ENCODE results near the gene FAM13C. TPM values are rescaled to one million over a fixed set of nuclear protein-coding genes. Genes with fewer than 3 reads are reported as not detected.

Gene FAM13C
- total and polyA plus RNA-seq, 9 of the 15 experiments (the other 6 are each of a cell fraction or from before 2014, with no cell fraction given): not detected

- no peaks in the 10 kb centered on the region for H4K20me1 ChIP-seq (replicated peaks; ENCODE audit: control insufficient read depth, insufficient read depth, low read length)
- no peaks in the 10 kb centered on the region for H3K36me3 ChIP-seq (ENCODE audit: control insufficient read depth, insufficient read depth, low read length)
- H3K9ac ChIP-seq (ENCODE audit: insufficient read depth in 1 of 2, low read depth in 2 of 2, low read length in 2 of 2): no peak overlapping the region
- in situ Hi-C loops (cut with MboI): no loop called here
- H3K4me3 ChIP-seq: no peak overlapping the region
- no TSS peak for BruUV-seq (replicated peaks)
- no peaks in the 10 kb centered on the region for H3K27me3 ChIP-seq (ENCODE audit: control insufficient read depth in 2 of 2, insufficient read depth in 2 of 2, low read length in 2 of 2)
- ATAC-seq: no peak
- no peak overlapping the region for H2AFZ ChIP-seq (ENCODE audit: low read depth, low read length)
- 0% methylated on average over 3 of the region's 3 CpGs for WGBS (ENCODE audit: insufficient coverage, low coverage, missing lambda C conversion rate)
- H3K4me2 ChIP-seq (ENCODE audit: insufficient read depth, low read length): no peak overlapping the region
- H3K79me2 ChIP-seq (ENCODE audit: control insufficient read depth, insufficient read depth, low read length): no peaks in the 10 kb centered on the region
- 0 out of 2 replicates have a peak, but pooled peaks cover 2% of the 10 kb centered on the region for H3K9me3 ChIP-seq (replicated peaks; ENCODE audit: control insufficient read depth, insufficient read depth, low read depth, low read length)
- H3K27ac ChIP-seq (ENCODE audit: extremely low read depth, low read depth, low read length): no peak overlapping the region
- intact Hi-C loops (cut with micrococcal nuclease): no loop called here
- FAIRE-seq: no peak
- ChIA-PET POLR2A (no interaction called here), CTCF (ENCODE audit: low intra/inter-chr PET ratio) (no interaction called here)
- H3K4me1 ChIP-seq (replicated peaks in 1 of 2; ENCODE audit: control insufficient read depth in 2 of 2, insufficient read depth in 2 of 2, low read length in 2 of 2): no peaks in the 10 kb centered on the region
- no peak for DNase-seq (ENCODE audit: extremely low read depth in 1 of 4, low spot score in 3 of 4)
- no peaks in the 10 kb centered on the region for H3K9me1 ChIP-seq (ENCODE audit: control insufficient read depth, insufficient read depth, low read length)
- TF ChIP-seq FOXK1 (CRISPR knock-in tag; IDR thresholded peaks at IDR 0.05; ENCODE audit: borderline replicate concordance): no peak
- no peak for TF ChIP-seq CREB5 (CRISPR knock-in tag; IDR thresholded peaks at IDR 0.05)
- no peak for TF ChIP-seq SNRNP70 (optimal IDR thresholded peaks at IDR 0.05; ENCODE audit: low read depth, low read length)
- TF ChIP-seq PHF8 (IDR thresholded peaks at IDR 0.05; ENCODE audit: borderline replicate concordance, low read length): no peak
- no peak for TF ChIP-seq FOXJ2 (tag; IDR thresholded peaks at IDR 0.05)
- TF ChIP-seq NUFIP1 (IDR thresholded peaks at IDR 0.05; ENCODE audit: partially characterized antibody): no peak
- no peak for TF ChIP-seq ZNF280A (IDR thresholded peaks at IDR 0.05; ENCODE audit: low read depth, partially characterized antibody)
- no peak for TF ChIP-seq BRCA1 (IDR thresholded peaks at IDR 0.05)
- no peak for TF ChIP-seq BRCA1 (CRISPR knock-in tag; IDR thresholded peaks at IDR 0.05)
- TF ChIP-seq ETS1 (conservative IDR thresholded peaks at IDR 0.05; ENCODE audit: control insufficient read depth, low read depth, low read length): no peak
- TF ChIP-seq ZNF239 (CRISPR knock-in tag; IDR thresholded peaks at IDR 0.05): no peak
- TF ChIP-seq UBTF (IDR thresholded peaks at IDR 0.05; ENCODE audit: borderline replicate concordance in 1 of 2, low read depth in 2 of 2, low read length in 2 of 2): no peak
Measured at GRCh38 chr10:59310324-59310914, 51.9 kb downstream of the FAM13C start.
